ENCODE data around the gene SPINDOC.
"Not testable (repeated sequence)": the region's sequence is repeated elsewhere in the genome, so short reads cannot be mapped to it uniquely, and the experiment has no call there.

Gene SPINDOC, protein sequence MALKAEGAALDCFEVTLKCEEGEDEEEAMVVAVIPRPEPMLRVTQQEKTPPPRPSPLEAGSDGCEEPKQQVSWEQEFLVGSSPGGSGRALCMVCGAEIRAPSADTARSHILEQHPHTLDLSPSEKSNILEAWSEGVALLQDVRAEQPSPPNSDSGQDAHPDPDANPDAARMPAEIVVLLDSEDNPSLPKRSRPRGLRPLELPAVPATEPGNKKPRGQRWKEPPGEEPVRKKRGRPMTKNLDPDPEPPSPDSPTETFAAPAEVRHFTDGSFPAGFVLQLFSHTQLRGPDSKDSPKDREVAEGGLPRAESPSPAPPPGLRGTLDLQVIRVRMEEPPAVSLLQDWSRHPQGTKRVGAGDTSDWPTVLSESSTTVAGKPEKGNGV

DNA sequence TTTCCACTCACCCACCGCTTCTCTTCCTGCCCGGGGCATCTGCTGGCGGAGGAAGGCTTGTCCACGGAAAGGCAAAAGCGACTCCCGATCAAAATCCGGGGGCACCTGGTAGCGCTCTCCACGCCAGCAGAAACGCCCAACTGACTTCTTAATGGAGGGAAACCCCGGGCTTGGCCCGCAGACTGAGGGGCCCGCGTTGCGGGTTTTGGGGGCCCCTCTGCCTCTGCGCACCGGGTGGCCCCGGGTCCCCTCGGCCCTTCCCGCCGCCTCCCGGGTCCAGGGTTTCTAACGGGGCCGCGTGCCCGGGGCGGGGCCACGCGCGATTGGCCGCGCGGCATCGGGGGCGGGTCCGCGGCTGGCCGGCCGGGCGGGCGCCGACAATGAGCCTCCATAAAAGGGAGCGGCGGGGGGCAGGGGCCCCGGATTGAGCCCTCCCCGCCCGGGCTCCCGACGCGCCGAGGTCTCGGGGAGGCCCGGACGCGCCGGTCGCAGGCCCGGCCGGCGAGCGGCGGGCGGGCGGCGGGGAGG, at the start of gene SPINDOC:
Gene SPINDOC, plus strand, starts transcription at position 422 of the 528 bp plus-strand sequence. CDS start 231 bp downstream, outside the sequence.
- DNase-seq (ENCODE audit: low read depth), result peak; percentile 62

DNA sequence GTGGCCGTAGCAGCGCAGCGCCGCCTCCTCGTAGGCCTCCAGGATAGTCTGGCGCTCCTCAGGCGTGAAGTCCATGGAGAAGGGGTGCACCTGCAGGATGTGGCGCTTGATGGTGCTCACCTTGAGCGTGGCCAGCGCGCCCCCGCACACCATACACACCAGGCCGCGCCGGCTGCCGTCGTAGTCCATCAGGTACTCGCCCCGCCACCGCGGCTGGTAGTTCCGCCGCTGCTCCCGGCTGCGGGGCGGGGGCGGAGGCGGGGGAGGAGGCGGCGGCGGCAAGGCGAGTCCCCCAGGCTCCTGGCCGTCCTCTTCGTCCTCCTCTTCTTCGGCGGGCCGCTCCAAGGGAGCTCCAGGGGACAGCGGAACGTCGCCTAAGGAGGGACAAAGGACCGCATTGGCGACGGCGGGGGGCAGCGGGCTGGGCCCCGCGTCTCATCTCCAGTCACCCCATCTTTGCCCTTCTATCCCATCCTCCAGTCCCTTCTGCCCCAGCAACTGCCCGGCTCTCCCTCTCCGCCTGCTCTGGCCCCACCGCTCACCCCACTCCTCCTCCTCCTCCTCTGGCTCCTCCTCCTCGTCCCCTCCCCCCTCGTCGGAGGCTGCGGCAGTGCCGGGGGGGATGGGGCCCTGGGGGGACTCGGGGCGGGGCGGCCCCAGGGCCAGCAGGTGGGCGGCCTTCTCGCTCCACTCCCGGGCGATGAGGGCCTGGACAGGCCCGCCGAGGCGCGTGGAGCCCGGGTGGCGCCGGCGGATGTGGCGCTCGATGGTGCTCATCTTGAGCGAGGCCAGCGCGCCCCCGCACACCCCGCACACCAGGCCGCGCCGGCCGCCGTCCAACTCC, 49.5 kb upstream of the SPINDOC start:
- DNase-seq (ENCODE audit: low read depth), result no peak

DNA sequence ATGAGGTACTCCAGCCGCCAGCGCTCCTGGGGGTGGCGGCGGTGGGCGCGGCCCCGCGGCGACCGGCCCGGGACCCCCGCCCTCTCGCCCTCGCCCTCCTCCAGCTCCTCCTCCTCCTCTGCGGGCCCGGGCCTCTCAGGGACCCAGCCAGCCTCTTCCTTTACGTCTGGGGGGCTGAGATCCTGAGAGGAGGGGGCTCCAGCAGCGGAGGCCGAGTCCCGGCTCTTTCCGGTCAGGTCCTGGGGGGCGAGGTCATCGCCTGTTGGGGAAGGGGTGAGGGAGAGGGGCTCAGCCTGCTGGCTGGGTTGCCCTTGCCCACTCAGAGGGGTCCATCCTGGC, 48.9 kb upstream of the SPINDOC start:
- no peak for DNase-seq (ENCODE audit: low read depth)

DNA sequence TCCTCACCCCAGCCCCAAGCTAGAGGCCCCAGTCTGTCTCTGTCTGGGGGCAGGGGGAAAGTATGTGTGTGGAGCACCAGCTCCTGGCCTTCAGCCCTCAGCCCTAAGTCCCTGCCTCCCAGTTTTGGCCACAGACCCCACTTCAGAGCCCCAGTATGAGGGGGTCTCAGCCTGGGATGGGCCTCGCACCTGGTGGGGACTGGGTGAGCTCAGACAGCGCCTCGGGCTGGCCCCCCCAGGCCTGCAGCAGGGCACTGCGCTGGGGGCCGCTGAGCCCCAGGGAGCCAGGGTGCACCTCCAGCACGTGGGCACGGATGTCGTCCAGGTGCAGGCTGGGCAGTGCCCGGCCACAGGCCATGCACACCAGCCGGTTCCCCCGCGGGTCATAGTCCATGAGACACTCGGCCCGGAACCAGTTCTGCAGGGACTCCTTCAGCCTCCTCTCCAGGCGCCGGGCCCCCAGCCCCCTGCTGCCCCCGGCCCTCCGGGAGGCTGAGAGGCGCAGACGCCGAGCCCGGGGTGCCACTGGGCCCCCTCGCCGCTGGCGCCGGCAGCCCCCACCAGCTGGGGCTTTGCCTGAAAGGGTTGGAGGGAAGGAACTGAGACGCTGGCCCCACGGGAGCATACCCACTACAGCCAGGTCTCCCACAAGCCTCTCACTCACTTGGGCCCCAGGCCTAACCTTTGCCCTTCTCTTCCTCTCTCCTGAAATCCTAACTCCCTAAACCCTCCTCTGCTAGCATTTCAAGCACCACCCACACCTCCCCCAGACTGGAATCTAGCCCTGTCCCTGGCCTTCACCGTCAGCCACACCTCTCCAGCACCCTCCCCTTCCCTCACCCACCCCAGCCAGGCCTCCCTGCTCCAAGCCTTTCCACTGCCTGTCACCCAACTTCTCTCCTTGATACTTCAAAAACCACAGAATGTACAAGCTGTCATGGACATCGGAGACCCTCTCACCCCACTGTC, 48.3 kb upstream of the SPINDOC start:
- no peak for DNase-seq (ENCODE audit: low read depth)

- DNase-seq (ENCODE audit: low read depth), result no peak
Observed at GRCh38 chr11:63765688-63766241, 47.5 kb upstream of the SPINDOC start.

DNA sequence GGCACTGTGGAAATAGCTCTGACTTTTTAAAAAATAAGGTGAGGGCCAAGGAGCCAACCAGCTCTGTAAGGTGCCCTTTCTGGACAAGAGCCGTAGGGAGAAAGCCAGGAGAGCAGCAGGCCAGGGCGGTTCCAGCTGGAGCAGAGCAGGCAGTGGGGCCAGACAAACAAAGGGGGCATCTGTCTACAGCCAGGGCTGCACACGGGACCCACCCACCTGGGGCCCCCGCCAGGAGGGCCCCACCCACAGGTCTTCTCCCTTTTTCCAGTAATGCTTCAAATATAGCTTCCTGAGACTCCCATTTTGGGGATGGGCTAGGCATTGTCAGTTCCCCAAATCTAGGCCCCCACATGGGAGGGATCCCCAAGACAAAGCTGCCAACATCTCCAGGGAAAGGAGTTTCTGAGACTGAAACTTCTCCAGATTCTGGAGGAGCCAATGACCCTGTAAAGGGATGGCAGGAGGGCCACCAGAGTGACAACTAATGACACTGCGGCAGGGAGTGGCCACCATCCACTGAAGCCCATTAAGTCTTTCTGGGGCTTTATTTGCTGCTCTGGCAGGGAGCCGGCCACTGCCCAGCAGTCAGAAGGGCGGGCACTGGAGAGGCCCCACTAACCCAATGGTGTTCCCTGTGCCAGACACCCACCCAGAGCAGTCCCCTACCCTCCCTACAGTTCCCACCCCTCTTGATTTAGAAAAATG, 46.6 kb upstream of the SPINDOC start:
- DNase-seq (ENCODE audit: low read depth), result no peak

- no peak for DNase-seq (ENCODE audit: low read depth)
Observed at GRCh38 chr11:63767267-63767564, 46.0 kb upstream of the SPINDOC start.

GRCh38 chr11:63767565-63768236, 45.6 kb upstream of the SPINDOC start:
- DNase-seq (ENCODE audit: low read depth), result peak; percentile 24

DNA sequence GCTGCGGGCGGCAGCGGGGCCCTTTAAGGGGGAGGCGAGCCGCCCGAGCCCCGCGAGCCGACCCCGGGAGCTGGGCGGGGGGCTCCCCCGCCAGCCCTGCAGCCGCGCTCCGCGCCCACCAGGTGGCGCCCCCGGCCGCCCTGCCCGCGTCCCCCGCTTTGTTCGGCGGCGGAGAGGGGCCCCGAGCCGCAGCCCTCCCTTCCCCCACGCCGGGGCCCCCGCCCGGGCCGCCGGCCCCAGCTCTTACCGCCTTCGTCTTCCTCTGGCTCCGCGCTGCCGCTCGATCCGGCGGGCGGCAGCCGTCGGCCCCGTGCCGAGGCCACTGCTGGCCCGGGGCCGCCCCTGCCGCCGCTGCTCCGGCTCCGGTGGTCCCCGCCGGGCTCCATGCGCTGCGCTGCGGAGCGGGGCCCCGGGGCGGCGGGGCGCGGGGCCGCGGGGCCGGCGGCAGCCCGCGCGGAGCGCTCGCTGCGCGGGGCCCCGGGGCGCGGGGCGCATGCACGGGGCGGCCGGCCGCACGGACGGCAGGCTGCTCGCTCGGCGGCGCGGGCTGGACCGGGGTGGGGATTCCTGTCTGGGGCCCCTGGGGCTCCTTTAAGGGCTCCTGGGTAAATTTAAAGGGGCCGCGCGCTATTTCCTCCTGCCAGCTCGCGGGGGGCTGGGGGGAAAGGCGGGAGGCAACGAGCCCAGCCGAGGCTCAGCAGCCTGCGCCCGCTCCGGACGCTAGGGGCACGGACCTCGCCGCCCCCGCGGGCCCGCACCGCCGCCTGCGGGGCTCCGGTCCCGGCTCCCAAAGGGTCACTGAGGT, 44.8 kb upstream of the SPINDOC start, which contains the start of gene ZFTA:
Gene ZFTA, minus strand, starts transcription at position 539 of the 805 bp plus-strand sequence. Its CDS starts 153 bp downstream, at position 386.
- peak; percentile 33 for DNase-seq (ENCODE audit: low read depth)

DNA sequence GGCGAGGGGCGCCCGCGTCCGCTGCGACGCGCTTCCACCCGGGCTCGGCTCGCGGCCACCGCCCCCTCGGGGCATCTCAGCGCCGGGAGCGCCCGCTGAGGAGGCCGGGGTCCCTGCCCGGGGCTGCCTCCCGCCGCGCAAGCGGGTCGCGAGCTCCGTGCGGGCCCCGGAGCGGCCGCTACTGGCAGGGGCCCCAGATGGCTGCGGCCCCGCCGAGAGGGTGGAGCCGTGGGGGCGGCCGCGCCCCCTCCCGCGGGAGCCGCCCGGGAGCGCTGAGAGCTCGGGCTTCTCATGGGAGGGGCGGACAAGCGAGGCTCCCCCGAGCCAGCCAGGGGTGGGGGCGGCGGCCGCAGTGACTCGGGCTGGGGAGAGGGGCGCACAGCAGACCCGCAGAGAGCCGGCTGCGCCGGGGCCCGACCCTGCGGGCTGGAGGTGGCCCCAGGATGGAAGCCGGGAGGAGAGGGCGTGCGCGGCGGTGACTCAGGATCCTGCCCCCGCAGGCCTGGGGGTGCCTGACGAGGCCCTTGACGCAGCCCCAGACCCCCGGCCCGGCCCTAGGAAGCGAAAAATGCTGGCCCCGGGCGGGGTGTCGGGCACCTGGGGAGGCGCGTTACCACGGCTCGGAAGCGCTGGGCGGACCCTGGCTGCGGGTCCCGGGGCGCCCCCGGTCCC, 44.1 kb upstream of the SPINDOC start:
- DNase-seq (ENCODE audit: low read depth), result peak; percentile 14

DNA sequence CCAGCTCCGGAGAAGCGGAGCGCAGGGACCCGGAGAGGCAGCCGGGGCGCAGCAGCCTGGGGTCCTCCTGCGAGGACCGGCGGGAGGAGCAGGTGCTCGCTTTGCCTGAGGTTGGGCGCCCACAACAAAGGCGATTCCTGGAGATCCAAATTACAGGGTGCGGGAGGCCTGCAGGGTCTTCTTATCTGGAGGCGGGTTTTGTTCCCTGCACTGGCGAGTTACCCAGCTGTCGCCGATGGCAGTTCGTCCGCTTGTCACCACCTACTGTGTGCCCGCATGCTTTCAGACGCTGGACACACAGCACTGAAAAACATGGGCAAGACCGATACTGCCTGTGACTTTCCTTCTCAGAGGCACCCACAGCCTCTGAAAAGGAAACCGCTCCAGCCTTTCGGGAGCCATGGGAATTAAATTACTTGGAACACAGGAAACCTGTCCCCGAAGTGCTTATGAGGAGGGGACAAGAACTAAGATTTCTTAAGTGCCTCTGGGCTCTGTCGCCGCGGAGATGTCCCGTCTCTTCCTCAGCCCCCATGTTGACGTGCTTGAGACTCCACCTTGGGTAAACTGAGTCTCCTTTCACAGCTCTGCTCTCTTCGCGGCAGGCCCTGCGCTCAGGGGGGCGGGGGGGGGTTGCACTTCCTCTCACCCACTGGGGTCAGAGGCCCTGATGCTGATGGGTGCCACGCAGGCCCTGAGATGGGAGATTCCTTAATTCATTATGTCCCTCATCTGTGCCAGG, 43.4 kb upstream of the SPINDOC start:
- no peak for DNase-seq (ENCODE audit: low read depth)

DNA sequence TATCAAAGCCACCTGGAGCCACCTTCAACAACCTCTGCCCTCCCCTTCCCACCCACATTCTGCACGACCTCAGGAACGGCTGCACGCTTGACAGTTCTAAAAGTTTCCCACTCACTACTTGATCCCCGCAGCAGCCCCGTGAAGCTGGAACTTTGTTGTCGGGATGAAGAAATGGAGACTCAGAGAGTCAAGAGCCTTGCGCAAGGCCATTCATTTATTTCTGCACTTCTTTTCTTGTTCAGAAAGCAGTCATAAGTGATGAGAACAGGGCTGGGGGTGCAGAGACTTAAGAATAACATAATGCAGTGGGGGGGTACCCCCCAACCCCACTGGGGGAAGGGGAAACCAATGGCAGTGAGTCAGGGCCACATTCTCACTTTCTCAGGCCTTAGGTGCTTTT, 42.5 kb upstream of the SPINDOC start:
- DNase-seq (ENCODE audit: low read depth), result no peak

GRCh38 chr11:63771741-63772318, 41.4 kb upstream of the SPINDOC start:
- not testable (repeated sequence) for DNase-seq (ENCODE audit: low read depth)

DNA sequence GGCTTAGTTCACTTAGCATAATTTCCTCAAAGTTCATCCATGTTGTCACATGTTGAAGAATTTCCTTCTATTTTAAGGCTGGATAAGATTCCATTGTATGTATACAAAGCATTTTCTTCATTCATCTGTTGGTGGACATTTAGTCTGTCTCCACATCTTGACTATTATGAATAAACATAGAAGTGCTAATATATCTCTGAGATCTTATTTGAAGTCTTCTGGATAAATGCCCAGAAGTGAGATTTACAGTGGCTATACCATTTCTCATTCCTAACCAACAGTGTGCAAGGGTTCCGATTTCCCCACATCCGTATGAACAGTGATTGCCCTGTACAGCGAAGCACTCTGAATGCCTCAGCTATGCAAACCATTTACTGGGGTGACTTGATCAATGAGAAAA, 38.1 kb upstream of the SPINDOC start:
- DNase-seq (ENCODE audit: low read depth), result no peak

DNA sequence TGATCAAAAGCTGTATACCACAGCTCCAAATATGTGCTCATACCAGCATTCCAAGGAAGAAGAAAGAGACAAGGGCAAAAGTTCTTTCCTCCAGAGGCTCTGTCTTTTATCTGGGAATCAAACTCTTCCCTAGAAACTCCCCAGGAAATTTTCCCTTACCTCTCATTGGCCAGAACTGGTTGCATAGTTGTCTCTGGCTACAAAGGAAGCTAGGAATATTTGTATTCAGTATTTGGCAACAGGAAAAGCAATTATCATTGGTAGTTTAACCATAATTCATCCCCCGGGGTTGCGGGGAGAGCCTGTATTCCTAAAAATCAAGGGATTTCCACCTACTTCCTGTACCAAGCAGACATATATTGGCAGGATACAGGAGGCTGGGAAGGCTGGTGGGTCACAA, 34.2 kb upstream of the SPINDOC start:
- DNase-seq (ENCODE audit: low read depth), result no peak

- DNase-seq (ENCODE audit: low read depth), result no peak
Observed at GRCh38 chr11:63782749-63783148, 30.5 kb upstream of the SPINDOC start.

DNA sequence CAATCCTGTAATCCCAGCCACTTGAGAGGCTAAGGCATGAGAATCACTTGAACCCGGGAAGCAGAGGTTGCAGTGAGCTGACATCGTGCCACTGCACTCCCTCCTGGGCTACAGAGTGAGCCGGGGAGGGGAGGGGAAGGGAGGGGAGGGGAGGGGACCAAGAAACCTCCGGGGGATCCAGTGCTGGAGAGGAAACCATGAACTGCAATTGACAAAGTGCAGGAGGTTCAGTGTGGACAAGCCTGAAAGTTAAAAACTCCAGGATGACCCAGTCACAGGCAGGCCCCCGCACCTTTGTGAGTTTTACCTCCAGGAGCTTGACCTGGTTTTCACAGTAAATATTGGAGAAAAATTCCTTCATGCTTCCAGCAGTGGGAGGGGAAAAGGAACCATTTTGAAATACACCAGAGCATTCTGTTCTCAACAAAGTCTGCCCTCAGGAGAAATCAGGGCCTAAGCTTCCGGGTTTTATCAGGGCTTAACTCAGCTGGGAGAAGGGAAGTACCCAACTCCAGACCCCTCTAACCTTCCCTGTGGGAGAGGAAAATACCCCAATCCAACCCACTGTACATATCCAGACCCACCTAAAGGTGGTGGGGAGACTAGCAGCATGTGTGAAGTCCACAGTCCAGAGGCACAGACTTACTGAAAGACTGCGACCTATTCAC, 29.2 kb upstream of the SPINDOC start:
- no peak for DNase-seq (ENCODE audit: low read depth)
